ENCODE results near the gene DNAH14.
"Not testable (repeated sequence)": the region's sequence is repeated elsewhere in the genome, so short reads cannot be mapped to it uniquely, and the experiment has no call there.

Gene DNAH14

GRCh38 chr1:224995602-224996001 is 66.1 kb downstream of the DNAH14 start:
- H3K27me3 ChIP-seq (ENCODE audit: insufficient read depth, low read depth, severe bottlenecking), result no peaks in the 10 kb centered on the region
- no peaks in the 10 kb centered on the region for H3K9me3 ChIP-seq (ENCODE audit: severe bottlenecking)
- TF ChIP-seq CTCF (IDR thresholded peaks at IDR 0.05; ENCODE audit: low read depth, low read length), result no peak
- no peak overlapping the region for H3K4me3 ChIP-seq (ENCODE audit: low read depth, low read length)
- no peak overlapping the region for H3K27ac ChIP-seq
- no peak for DNase-seq
- no peaks in the 10 kb centered on the region for H3K36me3 ChIP-seq

GRCh38 chr1:224996266-224996665 is 66.8 kb downstream of the DNAH14 start:
- H3K9me3 ChIP-seq (ENCODE audit: severe bottlenecking), result no peaks in the 10 kb centered on the region
- no peak overlapping the region for H3K4me3 ChIP-seq (ENCODE audit: low read depth, low read length)
- H3K27ac ChIP-seq, result no peak overlapping the region
- no peaks in the 10 kb centered on the region for H3K36me3 ChIP-seq
- no peaks in the 10 kb centered on the region for H3K27me3 ChIP-seq (ENCODE audit: insufficient read depth, low read depth, severe bottlenecking)
- TF ChIP-seq CTCF (IDR thresholded peaks at IDR 0.05; ENCODE audit: low read depth, low read length), result no peak
- no peak for DNase-seq

GRCh38 chr1:224998185-224998584 is 68.7 kb downstream of the DNAH14 start:
- TF ChIP-seq CTCF (IDR thresholded peaks at IDR 0.05; ENCODE audit: low read depth, low read length), result no peak
- DNase-seq, result no peak
- no peaks in the 10 kb centered on the region for H3K9me3 ChIP-seq (ENCODE audit: severe bottlenecking)

GRCh38 chr1:225004396-225004795 is 74.9 kb downstream of the DNAH14 start:
- no peaks in the 10 kb centered on the region for H3K9me3 ChIP-seq (ENCODE audit: severe bottlenecking)
- H3K36me3 ChIP-seq, result no peaks in the 10 kb centered on the region
- TF ChIP-seq CTCF (IDR thresholded peaks at IDR 0.05; ENCODE audit: low read depth, low read length), result no peak
- H3K4me3 ChIP-seq (ENCODE audit: low read depth, low read length), result no peak overlapping the region
- no peak for DNase-seq
- no peak overlapping the region for H3K27ac ChIP-seq
- H3K27me3 ChIP-seq (ENCODE audit: insufficient read depth, low read depth, severe bottlenecking), result no peaks in the 10 kb centered on the region

More at GRCh38 chr1:224998185-224998584, 68.7 kb downstream of the DNAH14 start:
- Histone ChIP-seq H3K36me3 (no peaks in the 10 kb centered on the region), H3K27ac (no peak overlapping the region), H3K27me3 (ENCODE audit: insufficient read depth, low read depth, severe bottlenecking) (no peaks in the 10 kb centered on the region), H3K4me3 (ENCODE audit: low read depth, low read length) (no peak overlapping the region)

- H3K4me3 ChIP-seq (ENCODE audit: low read depth, low read length); H3K27ac ChIP-seq; H3K9me3 ChIP-seq (ENCODE audit: severe bottlenecking); H3K36me3 ChIP-seq; DNase-seq; H3K27me3 ChIP-seq (ENCODE audit: insufficient read depth, low read depth, severe bottlenecking): not testable (repeated sequence)
Measured at GRCh38 chr1:225006352-225006751, 76.9 kb downstream of the DNAH14 start.

GRCh38 chr1:225008050-225008449 is 78.6 kb downstream of the DNAH14 start:
- H3K27me3 ChIP-seq (ENCODE audit: insufficient read depth, low read depth, severe bottlenecking); H3K4me3 ChIP-seq (ENCODE audit: low read depth, low read length); DNase-seq; H3K36me3 ChIP-seq; H3K27ac ChIP-seq; H3K9me3 ChIP-seq (ENCODE audit: severe bottlenecking): not testable (repeated sequence)

GRCh38 chr1:225021037-225021436 is 91.6 kb downstream of the DNAH14 start:
- Histone ChIP-seq H3K9me3 (ENCODE audit: severe bottlenecking) (no peaks in the 10 kb centered on the region), H3K27me3 (ENCODE audit: insufficient read depth, low read depth, severe bottlenecking) (no peaks in the 10 kb centered on the region), H3K27ac (no peak overlapping the region), H3K4me3 (ENCODE audit: low read depth, low read length) (no peak overlapping the region), H3K36me3 (no peaks in the 10 kb centered on the region)
- TF ChIP-seq CTCF (IDR thresholded peaks at IDR 0.05; ENCODE audit: low read depth, low read length), result no peak
- DNase-seq, result no peak
